CD4-positive, alpha-beta T cell treated with Interleukin-15 for 1 hour (primary cell): ENCODE data around the gene PDGFD.
A peak's percentile ranks its signal among the peaks of the same experiment; 100 is the strongest.

ENCODE experiments used
- DNase-seq: peaks from one replicate; pipeline ENCODE4 v3.0.0-alpha.2; 2020

PDGFD gene

GRCh38 chr11:104164028-104164520, at the start of gene PDGFD:
Gene PDGFD (minus strand): TSS chr11:104164147.
- DNase-seq, result peak; percentile 64

- DNase-seq, result no peak
Observed at GRCh38 chr11:104206936-104207335, 43.0 kb upstream of the PDGFD start.

- DNase-seq, result no peak
Observed at GRCh38 chr11:104205838-104206237, 41.9 kb upstream of the PDGFD start.

GRCh38 chr11:104200688-104201087, 36.7 kb upstream of the PDGFD start:
- DNase-seq, result no peak

GRCh38 chr11:104199053-104199452, 35.1 kb upstream of the PDGFD start:
- no peak for DNase-seq

GRCh38 chr11:104198576-104198975, 34.6 kb upstream of the PDGFD start:
- no peak for DNase-seq

GRCh38 chr11:104191124-104191523, 27.2 kb upstream of the PDGFD start:
- no peak for DNase-seq

- no peak for DNase-seq
Observed at GRCh38 chr11:104183593-104183992, 19.6 kb upstream of the PDGFD start.

GRCh38 chr11:104175769-104176168, 11.8 kb upstream of the PDGFD start:
- DNase-seq, result no peak

GRCh38 chr11:104169091-104169490, 5.1 kb upstream of the PDGFD start:
- DNase-seq, result no peak

GRCh38 chr11:104165014-104165413, 1.1 kb upstream of the PDGFD start:
- no peak for DNase-seq

- no peak for DNase-seq
Observed at GRCh38 chr11:104163100-104164027, 583 bp downstream of the PDGFD start.

GRCh38 chr11:104161751-104162450, 2.0 kb downstream of the PDGFD start:
- no peak for DNase-seq

GRCh38 chr11:104159356-104159755, 4.6 kb downstream of the PDGFD start:
- DNase-seq, result no peak

GRCh38 chr11:104155375-104155774, 8.6 kb downstream of the PDGFD start:
- DNase-seq, result no peak

GRCh38 chr11:104154296-104154695, 9.7 kb downstream of the PDGFD start:
- no peak for DNase-seq

GRCh38 chr11:104152941-104153505, 10.9 kb downstream of the PDGFD start:
- DNase-seq, result no peak

GRCh38 chr11:104151404-104152204, 12.3 kb downstream of the PDGFD start:
- no peak for DNase-seq

- DNase-seq, result no peak
Observed at GRCh38 chr11:104148706-104149105, 15.2 kb downstream of the PDGFD start.

- no peak for DNase-seq
Observed at GRCh38 chr11:104148074-104148473, 15.9 kb downstream of the PDGFD start.

GRCh38 chr11:104146943-104147342, 17.0 kb downstream of the PDGFD start:
- DNase-seq, result no peak

- DNase-seq, result no peak
Observed at GRCh38 chr11:104146421-104146820, 17.5 kb downstream of the PDGFD start.

- no peak for DNase-seq
Observed at GRCh38 chr11:104145062-104145461, 18.9 kb downstream of the PDGFD start.
